Measurements from ENCODE around the gene CLEC4G. TPM values are rescaled to one million over a fixed set of nuclear protein-coding genes. Genes with fewer than 3 reads are reported as not detected.
"Not testable (repeated sequence)": the region's sequence is repeated elsewhere in the genome, so short reads cannot be mapped to it uniquely, and the experiment has no call there.

Gene CLEC4G
- total RNA-seq, 1 donor from 2014 or later: not detected

DNA sequence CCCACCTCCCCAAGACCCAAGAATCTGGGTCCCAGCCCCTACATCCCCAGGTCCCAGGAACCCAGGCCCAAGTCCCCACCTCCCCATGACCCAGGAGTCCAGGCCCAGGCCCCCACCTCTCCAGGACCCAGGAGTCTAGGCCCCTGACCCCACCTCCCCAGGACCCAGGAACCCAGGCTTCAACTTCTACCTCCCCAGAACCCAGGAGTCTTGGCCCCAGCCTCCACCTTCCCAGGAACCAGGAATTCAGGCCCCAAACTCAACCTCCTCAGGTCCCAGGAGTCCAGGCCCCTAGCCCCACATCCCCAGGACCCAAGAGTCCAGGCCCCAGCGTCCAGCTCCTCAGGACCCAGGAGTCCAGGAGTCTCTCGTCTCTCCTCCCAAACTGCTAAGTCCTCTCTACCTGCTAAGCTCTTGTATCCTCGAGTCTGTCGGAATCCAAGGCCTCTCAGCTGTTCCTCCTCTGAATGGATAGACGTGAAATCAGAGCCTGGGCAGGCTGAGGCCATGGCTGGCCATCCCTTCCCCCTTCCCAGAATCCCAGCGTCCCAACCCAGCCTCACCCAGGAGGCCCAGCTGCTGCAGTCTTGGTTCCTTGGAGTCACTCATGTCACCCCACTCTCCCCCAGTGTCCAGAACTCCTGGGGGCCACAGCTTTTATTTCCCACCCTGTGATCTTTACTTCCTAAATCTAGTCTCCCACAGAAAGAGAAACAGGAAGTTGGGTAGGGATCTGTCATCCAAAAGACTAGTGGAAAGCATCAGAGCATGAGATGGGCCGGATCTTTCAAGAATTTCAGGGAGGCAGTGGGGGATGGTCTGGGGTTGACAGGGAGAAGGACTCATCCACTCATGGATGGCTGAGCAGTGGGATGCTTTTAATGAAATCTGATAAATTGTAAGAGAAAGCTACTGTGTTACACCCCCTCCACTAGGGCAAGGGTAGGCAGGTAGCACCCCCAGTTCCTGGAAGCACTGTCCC is 15.3 kb upstream of the CLEC4G start, which contains the start of gene CD209:
CD209 (minus strand) TSS at position 632 of the 982 bp plus-strand sequence; CDS start at position 609, 23 bp downstream.
- DNase-seq (ENCODE audit: low read depth): no peak

DNA sequence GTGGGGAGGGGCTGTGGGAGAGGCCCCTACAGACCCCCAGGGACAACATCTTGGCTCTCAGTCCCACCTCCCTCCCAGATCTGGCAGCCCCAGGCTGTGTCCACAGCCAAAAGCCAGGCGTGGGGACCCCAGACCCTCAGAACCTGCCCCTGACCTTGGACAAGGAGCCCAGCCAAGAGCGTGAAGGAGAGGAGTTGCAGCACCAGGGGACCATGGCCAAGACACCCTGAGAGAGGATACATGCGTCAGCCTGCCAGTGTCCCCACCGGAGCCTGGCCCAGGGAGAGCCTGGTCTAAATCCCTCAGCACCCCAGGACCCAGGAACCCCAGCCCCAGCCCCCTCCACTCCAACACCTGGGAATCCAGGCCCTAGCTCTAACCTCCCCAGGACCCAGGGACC is 14.4 kb upstream of the CLEC4G start:
- DNase-seq (ENCODE audit: low read depth): not testable (repeated sequence)

- no peak for DNase-seq (ENCODE audit: low read depth)
Observed at GRCh38 chr19:7744871-7745650, 13.2 kb upstream of the CLEC4G start.

DNA sequence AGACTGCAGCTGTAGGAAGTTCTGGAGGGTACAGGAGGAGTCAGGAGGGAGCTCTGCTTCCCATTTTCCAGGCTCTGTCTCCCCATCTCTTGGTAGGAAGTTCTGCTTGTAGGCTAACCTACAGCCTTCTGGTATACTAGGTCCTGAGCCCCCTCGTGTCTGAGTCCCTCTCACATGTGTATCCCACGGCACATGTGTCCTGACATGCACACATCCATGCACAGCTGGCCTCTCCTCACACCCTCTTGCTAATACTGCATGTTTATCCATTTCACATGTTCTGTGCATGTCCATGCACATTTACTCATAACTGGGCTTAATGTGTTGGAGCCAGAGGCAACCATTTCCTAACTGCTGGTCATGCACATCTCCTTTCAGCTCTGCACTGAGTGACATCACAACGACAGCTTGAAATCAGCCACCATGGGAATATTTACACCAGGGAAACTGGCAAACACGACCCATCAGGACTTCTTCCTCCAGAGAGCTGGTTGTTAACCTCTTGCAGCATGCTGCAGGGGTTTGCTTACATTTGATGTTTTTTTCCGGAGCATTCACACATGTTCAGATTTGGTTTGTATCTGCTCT is 12.4 kb upstream of the CLEC4G start:
- no peak for DNase-seq (ENCODE audit: low read depth)

GRCh38 chr19:7743425-7743841 is 11.5 kb upstream of the CLEC4G start:
- DNase-seq (ENCODE audit: low read depth): no peak

DNA sequence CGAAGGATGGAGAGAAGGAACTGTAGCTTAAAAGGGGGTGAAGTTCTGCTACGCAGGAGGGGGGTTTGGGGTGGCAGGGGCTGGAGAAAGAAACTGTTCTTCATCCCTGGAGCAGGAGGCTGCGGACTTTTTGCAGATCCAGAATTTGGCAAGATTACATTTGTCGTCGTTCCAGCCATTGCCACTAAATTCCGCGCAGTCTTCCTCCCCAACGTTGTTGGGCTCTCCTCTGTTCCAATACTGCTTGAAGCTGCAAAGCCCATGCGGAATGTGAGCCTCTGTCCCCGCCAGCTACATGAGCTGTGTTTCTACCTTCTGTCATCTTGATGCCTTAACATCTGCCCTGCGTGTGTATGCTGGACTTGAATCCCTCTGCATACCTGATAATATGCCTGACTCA is 11.1 kb upstream of the CLEC4G start:
- no peak for DNase-seq (ENCODE audit: low read depth)

DNA sequence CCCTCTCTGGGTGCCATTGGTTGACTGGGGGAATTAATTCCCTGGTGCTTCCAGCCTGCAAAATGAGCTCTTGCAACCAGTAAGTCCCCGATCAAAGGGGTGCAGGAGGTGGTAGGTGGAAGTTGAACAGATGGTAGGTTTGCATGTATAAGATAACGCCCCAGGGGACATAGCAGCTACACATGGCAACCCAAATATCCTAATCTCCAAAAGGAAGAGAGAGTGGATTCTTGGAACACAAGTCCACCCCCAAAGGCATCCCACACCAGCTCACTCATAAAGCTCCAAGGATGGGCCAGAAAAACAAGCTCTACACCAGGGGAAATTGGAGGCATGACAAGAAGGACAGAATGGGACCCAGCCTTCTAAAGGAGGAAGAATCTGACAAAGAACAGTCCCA is 10.7 kb upstream of the CLEC4G start:
- no peak for DNase-seq (ENCODE audit: low read depth)

DNA sequence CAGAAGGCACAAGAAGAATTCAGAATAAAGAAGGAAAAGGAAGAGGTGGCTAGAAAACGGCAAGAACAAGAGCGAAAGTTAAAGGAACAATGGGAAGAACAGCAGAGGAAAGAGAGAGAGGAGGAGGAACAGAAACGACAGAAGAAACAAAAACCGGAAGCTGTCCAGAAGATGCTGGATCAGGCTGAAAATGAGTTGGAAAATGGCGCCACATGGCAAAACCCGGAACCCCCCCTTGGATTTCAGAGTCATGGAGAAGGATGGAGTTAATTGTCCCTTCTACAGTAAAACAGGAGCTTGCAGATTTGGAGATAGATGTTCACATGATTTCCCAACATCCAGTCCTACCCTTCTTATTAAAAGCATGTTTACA is 8.8 kb upstream of the CLEC4G start:
- DNase-seq (ENCODE audit: low read depth): no peak

DNA sequence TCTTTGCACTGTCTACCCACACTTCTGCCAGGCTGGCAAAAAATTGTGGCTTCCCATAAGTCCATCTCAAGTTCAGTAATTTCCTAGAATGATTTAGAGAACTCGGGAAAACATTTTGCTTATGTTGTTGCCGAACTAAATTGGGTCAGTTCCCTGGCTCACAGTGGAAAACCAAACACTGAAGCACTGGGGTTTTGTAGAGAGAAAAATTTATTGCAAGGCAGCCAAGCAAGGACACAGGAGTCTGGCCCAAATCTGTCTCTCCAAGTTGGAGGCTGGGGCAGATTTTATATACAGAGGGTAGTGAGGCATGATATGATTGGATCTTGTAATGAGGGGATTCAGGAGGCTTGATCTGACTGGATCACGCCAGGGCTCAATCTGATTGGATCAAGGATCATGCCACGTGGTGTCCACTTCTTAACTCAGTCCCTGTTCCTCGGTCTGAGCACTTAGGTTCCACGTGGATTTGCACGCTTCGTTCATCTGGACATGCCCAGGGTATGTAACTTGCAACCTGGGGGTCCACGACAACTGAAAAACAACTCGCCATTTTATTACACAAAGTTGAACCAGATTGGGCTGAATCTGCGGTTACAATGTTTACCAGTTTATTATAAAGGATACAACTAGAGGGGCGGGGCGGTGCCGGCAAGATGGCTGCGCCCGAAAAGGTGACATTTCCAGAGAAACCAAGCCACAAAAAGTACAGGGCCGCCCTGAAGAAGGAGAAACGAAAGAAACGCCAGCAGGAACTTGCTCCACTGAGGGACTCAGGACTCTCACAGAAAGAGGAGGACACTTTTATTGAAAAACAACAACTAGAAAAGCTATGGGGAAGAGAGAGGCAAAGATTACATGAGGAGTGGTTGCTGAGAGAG is 8.1 kb upstream of the CLEC4G start:
- no peak for DNase-seq (ENCODE audit: low read depth)

- no peak for DNase-seq (ENCODE audit: low read depth)
Observed at GRCh38 chr19:7739211-7739755, 7.4 kb upstream of the CLEC4G start.

- DNase-seq (ENCODE audit: low read depth): no peak
Observed at GRCh38 chr19:7738023-7738422, 6.1 kb upstream of the CLEC4G start.

GRCh38 chr19:7737215-7737614 is 5.3 kb upstream of the CLEC4G start:
- DNase-seq (ENCODE audit: low read depth): no peak

DNA sequence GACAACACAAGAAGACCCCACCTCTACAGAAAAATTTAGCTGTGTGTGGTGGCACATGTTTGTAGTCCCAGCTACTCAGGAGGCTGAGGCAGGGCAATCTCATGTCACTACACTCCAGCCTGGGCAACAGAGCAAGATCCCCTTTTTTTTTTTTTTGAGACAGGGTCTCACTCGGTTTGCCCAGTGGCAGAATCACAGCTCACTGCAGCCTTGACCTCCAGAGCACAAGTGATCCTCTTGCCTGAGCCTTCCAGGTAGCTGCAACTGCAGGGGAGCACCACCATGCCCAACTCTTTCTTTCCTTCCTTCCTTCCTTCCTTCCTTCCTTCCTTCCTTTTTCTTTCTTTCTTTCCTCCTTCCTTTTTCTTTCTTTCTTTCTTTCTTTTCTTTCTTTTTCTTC is 4.2 kb upstream of the CLEC4G start:
- DNase-seq (ENCODE audit: low read depth): no peak

DNA sequence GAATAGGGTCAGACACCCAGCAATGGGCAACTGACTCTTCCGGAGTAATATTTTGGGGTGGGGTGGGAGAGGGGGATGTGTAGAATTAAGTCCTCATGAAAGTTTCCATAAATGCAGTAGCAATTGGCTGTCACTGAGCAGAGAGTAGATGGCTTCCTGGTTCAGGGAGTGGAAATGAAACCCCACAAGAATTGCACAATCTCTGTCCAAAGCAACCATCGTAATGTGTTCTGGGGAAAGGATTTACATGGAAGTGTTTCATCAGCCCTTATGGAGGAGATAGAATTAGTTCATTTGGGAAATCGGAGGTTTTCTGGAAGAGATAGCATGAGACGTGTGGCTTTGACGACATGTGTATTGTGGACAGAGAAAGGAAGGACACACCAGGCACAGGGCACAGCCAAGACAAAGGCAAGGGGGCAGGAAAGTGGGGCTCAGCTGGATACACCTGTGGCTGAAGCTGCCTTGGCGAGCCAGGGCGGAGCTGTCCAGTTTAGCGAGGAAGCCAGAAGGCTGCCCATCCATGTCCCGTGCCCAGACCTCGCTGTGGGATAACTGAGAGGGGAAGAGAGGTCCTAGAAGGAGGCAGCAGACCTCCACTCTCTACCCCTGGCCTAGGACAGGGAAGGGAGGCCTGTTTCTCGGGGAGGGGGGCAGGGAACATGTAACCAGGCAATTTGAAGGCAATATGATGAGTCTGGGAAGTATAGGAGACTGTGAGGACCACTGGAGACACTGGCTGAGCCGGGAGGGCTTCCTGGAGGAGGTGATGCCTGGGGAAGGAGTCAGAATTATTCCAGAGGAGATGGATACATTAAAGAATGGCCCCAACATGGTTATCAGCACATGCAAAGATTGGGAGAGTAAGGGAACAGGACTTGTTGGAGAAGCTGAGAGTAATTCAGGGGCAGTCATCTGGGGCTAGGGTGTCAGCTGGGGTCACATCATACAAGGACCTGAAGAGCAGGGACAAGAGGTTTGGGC is 2.6 kb upstream of the CLEC4G start:
- DNase-seq (ENCODE audit: low read depth): peak; percentile 4

- DNase-seq (ENCODE audit: low read depth): no peak
Observed at GRCh38 chr19:7733376-7733775, 1.5 kb upstream of the CLEC4G start.

DNA sequence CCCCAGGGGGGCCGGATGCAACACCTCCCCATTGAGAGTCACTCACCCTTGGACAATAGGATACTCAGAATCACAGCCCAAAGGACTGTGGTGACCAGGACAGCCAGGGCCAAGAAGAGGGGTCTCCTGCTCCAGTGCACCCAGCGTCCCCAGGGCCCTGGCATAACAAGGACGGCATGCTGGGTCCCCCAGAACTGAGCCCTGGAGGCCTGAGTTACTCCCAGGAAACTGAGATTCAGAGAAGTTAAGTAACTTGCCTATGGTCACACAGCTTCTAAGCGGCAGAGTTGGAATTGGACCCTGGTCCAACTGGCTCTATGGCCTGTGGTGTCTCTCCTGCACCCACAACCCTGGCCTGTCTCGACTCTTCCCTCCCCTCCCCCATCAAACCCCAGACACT is 295 bp downstream of the CLEC4G start:
- DNase-seq (ENCODE audit: low read depth): no peak

DNA sequence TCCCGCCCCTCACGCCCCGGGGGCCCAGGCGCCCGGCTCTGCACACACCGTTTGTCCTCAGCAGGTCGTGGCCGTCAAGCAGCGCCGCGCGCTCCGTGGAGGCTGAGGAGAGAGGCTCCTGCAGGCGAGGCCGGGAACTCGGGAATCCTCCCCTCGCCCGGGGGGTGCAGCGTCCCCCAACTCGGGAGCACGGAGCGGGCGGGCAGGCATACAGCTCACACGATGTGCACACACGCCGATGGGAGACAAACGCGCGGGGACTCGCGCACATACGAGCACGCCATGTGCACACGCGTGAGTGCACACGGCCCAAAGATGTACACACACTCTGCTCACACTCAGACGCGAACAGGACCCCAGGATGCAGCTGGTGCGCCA is 703 bp downstream of the CLEC4G start:
- no peak for DNase-seq (ENCODE audit: low read depth)

DNA sequence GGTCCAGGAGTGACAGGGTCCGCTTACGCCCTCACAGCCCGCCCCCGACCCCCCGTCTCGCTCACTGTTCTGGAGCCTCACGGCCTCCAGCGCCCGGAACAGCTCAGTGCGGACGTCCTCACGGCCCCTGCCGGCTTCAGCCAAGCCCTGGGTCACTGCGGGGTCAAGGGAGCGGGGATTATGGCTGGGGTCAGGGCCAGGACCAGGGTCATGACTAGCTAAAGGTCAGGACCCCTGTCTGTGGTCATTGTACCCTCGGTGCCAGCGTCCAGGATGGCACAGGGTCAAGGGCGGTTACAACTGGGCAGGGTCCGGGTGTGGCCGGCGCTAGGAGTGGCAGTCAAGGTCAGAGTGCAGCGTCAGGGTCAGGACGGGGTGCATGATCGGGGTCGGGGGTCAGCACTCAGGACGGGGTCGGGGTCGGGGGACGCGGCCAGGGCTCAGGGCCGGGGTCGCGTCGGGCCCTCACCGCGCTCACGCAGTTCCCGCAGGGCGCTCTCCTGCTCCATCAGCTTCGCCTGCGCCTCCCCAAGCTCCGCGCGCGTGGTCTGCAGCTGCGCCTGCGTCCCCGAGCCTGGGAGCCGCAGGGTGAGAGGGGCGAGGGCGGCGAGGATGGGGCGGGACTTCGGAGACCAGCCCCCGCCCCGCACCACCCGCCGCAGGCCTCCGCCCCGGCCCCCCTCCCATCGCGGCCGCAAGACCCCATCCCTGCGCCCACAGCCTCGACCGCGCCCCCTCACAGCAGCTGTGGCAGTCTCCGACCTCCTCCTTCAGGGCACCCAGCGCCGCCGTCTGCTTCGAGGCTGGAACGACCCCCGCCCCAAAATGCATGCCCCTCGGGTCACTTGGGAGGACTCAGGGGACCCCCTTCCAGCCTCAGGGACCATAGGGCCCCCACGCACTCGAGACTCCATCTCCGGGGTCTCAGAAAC is 1.4 kb downstream of the CLEC4G start:
- DNase-seq (ENCODE audit: low read depth): no peak

DNA sequence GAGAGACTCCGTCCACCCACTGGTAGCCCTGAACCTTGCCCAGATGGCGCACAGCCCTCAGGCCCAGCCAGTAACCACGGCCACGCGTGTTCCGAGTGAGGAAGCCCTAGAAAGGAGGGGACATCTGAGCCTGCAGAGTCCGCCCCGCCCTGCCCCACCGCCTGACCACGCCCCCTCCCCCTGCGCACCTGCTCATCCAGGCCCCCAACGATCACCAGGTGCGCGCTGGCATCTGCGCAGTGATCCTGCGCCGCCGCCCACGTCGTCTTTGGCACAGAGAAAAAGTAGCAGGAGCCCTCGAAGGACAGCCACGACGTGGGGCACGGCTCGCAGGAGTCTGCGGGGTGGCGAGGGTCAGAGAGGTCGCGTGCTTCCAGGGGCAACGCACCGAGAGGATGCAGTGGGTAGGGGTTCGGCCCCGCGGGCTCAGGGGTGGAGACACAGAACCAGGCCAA is 2.1 kb downstream of the CLEC4G start:
- no peak for DNase-seq (ENCODE audit: low read depth)

Measured in renal cortical epithelial cell (primary cell).